Measurements from ENCODE around the gene AOPEP.

DNA sequence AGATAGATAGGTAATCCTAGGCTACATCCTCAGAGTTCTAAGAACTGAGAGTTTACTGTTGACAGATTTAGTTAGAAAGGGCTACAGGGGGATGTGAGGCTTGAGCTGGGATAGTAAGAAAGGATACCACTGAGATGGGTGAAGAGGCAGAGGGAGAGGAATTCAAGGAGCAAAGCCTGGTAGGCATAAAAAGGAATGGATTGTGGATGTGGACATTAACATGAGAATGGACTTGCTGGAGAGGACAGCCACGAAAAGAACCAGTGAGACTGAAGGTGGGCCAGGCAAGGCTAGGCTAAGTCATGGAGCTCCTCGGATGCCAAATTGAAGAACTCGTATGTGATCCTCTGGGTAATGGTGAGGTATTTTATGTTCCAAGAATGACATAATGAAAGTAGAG, 211.9 kb downstream of the AOPEP start:
- TF ChIP-seq ETV6 (CRISPR knock-in tag; conservative IDR thresholded peaks at IDR 0.05) (no peak), POLR2A (IDR thresholded peaks at IDR 0.05; ENCODE audit: insufficient read depth in 1 of 2, low read depth in 2 of 2, low read length in 2 of 2) (no peak)
- TF ChIP-seq, protein P1, sequence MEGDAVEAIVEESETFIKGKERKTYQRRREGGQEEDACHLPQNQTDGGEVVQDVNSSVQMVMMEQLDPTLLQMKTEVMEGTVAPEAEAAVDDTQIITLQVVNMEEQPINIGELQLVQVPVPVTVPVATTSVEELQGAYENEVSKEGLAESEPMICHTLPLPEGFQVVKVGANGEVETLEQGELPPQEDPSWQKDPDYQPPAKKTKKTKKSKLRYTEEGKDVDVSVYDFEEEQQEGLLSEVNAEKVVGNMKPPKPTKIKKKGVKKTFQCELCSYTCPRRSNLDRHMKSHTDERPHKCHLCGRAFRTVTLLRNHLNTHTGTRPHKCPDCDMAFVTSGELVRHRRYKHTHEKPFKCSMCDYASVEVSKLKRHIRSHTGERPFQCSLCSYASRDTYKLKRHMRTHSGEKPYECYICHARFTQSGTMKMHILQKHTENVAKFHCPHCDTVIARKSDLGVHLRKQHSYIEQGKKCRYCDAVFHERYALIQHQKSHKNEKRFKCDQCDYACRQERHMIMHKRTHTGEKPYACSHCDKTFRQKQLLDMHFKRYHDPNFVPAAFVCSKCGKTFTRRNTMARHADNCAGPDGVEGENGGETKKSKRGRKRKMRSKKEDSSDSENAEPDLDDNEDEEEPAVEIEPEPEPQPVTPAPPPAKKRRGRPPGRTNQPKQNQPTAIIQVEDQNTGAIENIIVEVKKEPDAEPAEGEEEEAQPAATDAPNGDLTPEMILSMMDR (CRISPR knock-in tag; IDR thresholded peaks at IDR 0.05) = no peak
